Rectal smooth muscle tissue (tissue), 1 donor: Measurements from ENCODE around the gene UPF1.
A peak's percentile ranks its signal among the peaks of the same experiment; 100 is the strongest.

Experiments
- H3K27ac ChIP-seq: one replicate; pipeline ENCODE4 v1.7.0; 2013; ENCODE audit warnings: low read depth, low read length, inconsistent platforms
- H3K27me3 ChIP-seq: one replicate; pipeline ENCODE4 v1.7.0; 2013; ENCODE audit warnings: low read length; ENCODE audit not compliant: control insufficient read depth, insufficient read depth
- H3K36me3 ChIP-seq: one replicate; pipeline ENCODE4 v1.7.0; 2013; ENCODE audit warnings: low read length; ENCODE audit not compliant: control insufficient read depth, insufficient read depth
- H3K4me1 ChIP-seq: one replicate; pipeline ENCODE4 v1.7.0; 2013; ENCODE audit warnings: low read length; ENCODE audit not compliant: control insufficient read depth, insufficient read depth
- H3K4me3 ChIP-seq: one replicate; pipeline ENCODE4 v1.7.0; 2013; ENCODE audit warnings: low read length
- H3K9ac ChIP-seq: one replicate; pipeline ENCODE4 v1.7.0; 2013; ENCODE audit warnings: low read length

The UPF1 gene

DNA sequence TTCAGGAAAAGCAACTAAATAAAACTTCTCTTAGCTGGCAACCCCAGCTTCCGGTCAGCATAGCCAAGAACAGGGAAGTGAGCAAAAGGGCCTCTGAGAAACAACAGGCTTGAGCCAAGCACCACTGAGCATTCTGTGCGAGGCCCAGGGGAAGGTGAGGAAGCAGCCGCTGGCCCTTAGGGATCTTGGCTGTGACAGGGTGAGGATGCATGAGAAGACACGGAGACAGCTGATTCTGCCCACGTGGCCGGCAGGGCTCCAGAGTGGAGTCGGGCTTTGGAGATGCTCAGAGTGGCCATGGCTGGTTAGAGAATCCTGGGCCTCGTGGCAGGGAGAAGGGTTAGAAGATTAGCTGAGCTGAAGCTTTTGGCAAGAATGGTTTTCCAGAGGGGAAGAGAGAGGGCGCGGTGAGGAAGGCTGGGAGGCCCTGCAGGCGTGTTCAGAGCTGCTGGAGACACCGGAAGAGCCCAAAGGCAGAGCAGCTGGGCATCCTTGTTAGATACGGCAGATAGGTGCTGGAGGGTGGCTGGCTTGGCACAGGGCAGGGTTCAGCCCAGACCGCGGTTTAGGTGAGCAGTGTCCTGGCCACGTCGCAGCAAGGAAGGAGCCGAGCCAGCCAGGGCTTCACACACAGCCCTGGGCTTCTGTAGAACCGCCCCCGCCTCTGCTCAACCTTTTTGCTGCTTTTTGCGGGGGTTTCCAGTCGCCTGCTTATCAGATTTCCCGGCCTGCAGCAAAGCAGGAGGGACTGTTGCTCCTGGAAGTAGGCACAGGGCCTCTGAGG lies 17.3 kb downstream of the UPF1 start:
- Histone ChIP-seq H3K27ac (peak overlapping the region; percentile 60), H3K4me1 (peaks cover 11% of the 10 kb centered on the region), H3K27me3 (no peaks in the 10 kb centered on the region), H3K4me3 (no peak overlapping the region), H3K36me3 (peaks cover 29% of the 10 kb centered on the region), H3K9ac (no peak overlapping the region)

DNA sequence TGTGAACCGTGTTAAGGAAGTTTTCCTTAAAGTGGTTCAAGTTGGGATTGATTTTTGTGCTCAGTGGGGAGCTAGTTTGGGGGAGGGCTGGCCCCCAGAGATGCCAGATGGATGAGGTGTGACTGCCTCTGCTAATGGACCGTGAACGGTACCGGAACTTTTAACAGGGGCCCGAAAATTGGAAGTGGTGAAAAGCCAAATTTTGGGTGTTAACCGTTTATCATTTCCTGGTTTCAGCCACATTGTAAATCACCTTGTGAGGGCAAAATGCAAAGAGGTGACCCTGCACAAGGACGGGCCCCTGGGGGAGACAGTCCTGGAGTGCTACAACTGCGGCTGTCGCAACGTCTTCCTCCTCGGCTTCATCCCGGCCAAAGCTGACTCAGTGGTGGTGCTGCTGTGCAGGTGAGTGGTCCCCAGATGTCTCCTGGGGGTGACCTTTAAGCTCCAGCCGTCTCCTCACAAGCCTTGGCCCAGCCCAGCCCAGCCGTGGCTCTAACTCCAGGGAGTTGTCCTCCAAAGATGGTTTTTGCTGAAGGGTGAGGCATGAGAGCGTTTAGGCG lies 18.2 kb downstream of the UPF1 start:
- Histone ChIP-seq H3K27me3 (no peaks in the 10 kb centered on the region), H3K36me3 (peaks cover 37% of the 10 kb centered on the region), H3K9ac (no peak overlapping the region), H3K4me3 (no peak overlapping the region), H3K4me1 (peaks cover 11% of the 10 kb centered on the region), H3K27ac (peak overlapping the region; percentile 38)

DNA sequence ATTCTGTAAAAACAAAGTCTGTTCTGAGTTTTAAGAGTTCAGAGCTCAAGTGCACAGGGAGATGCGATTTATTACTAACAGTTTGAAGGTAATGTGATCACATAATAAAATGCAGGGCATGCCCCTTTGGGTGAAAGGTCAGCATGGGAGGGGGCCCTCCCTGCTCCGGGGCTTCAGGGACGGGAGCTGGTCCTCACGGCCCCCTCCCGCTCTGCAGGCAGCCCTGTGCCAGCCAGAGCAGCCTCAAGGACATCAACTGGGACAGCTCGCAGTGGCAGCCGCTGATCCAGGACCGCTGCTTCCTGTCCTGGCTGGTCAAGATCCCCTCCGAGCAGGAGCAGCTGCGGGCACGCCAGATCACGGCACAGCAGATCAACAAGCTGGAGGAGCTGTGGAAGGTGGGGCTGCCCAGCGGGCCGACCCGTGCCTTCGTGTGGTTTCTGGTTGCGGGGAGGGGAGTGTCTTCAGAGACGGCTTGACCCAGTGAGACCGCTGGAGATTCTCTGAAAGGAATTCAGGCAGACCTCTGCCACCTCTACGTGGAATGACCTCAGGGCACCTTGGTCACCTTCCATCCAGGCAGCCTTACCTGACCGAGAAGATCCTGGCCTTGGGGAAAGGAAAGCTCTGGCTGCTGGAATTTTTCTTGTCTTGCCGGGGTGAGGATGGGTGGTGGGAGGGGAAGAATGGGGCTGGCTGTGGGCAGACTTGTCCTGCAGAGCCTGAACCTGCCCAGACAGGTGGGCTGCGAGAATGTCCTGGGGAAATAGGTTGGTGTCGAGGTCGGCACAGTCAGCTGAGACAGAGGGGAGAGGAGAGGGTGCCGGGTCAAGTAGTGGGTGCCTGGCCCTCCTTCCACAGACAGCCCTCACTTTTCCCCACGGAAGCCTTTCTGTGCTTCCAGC lies 19.0 kb downstream of the UPF1 start:
- Histone ChIP-seq H3K27ac (no peak overlapping the region), H3K4me3 (no peak overlapping the region), H3K4me1 (peaks cover 11% of the 10 kb centered on the region), H3K27me3 (no peaks in the 10 kb centered on the region), H3K9ac (no peak overlapping the region), H3K36me3 (peaks cover 43% of the 10 kb centered on the region)

DNA sequence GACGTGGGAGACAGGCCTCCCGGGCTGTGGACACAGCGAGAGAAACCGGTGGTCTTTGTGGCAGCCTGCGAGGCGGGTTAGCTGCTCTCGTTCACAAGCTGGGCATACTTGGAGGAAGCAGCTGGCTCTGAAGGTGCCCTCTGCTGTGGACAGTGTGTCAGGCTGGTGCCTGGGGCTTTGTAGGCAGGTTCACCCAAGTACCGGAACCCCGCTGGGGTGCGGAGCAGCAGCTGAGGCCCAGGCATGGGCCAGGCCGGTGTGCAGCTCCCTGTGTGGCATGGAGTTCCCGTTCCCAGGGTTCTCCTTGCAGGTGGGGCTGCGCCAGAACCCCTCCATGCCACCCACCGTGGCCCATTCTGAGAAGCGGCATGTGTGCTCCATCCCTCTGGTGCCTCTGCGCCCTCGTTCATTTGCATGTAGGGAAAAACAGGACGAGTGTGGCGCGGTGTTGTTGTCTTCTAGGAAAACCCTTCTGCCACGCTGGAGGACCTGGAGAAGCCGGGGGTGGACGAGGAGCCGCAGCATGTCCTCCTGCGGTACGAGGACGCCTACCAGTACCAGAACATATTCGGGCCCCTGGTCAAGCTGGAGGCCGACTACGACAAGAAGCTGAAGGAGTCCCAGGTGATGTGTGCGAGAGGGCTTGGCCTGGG lies 20.0 kb downstream of the UPF1 start:
- H3K4me3 ChIP-seq, result no peak overlapping the region
- no peak overlapping the region for H3K9ac ChIP-seq
- peaks cover 11% of the 10 kb centered on the region for H3K4me1 ChIP-seq
- H3K36me3 ChIP-seq, result peaks cover 54% of the 10 kb centered on the region
- no peaks in the 10 kb centered on the region for H3K27me3 ChIP-seq
- H3K27ac ChIP-seq, result no peak overlapping the region

DNA sequence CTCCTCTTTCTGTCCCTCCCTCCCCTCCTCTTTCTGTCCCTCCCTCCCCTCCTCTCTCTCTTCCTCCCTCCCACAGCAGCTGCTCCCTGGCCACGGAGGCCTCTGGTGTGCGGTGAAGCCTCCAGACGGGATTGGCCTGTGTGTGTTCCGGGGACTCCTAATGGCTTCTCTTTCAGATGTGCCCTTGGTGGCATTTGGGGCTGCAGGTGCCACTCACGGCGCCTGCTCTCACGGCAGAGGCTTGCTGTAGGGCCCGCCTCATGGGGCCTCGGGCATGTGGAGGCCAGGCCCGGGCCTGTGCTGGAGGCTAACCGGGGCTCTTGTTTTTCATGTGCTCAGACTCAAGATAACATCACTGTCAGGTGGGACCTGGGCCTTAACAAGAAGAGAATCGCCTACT lies 20.9 kb downstream of the UPF1 start:
- Histone ChIP-seq H3K27me3 (no peaks in the 10 kb centered on the region), H3K4me1 (peaks cover 4% of the 10 kb centered on the region), H3K9ac (no peak overlapping the region), H3K4me3 (no peak overlapping the region), H3K36me3 (peaks cover 58% of the 10 kb centered on the region), H3K27ac (no peak overlapping the region)

DNA sequence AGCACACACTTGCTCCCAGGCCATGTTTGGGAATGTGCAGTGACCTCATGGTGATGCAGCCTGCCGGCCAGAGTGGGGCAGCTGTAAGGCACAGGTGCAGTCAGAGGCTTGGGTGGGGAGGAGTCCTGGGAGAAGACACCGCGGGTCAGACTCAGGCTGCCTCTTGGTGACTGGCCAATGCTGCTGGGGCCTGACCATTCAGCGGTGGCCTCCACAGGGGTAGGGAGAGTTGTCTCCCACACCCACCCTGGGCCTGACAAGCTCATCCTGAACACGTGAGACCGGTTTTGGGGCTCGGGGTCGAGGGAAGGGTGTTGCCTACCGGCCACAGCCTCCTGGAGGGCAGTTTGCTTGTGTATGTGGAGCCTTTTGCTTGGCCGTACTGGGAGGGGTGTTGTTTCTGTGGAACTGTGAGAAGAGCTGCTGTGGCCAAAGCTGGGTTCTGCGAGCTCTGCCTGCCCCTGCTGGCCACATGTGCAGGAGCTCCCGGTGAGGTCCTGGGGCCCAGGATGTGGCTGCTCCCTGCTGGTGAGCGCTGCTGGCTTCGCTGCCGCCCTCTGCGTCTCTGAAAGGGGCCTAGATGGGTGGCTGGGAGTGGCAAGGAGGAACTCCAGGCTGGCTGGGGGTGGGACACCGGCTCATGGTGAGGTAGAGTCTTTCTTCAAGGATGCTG lies 22.1 kb downstream of the UPF1 start:
- Histone ChIP-seq H3K4me3 (no peak overlapping the region), H3K9ac (no peak overlapping the region), H3K27me3 (no peaks in the 10 kb centered on the region), H3K27ac (no peak overlapping the region), H3K4me1 (peaks cover 4% of the 10 kb centered on the region), H3K36me3 (peaks cover 65% of the 10 kb centered on the region)

DNA sequence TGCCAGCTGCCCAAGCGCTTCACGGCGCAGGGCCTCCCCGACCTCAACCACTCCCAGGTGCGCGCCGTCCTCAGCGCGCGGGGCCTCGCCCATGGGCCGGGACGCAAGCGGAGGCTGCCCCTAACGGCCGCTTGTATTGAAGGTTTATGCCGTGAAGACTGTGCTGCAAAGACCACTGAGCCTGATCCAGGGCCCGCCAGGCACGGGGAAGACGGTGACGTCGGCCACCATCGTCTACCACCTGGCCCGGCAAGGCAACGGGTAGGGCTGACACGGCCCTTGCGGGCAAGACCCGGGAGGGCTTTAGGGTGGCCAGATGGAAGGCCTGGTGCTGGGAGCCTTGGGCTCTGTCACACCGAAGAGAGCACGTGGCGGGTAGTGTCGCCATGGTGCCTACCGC lies 23.2 kb downstream of the UPF1 start:
- Histone ChIP-seq H3K27ac (no peak overlapping the region), H3K27me3 (no peaks in the 10 kb centered on the region), H3K36me3 (peaks cover 74% of the 10 kb centered on the region), H3K4me1 (peaks cover 3% of the 10 kb centered on the region), H3K4me3 (no peak overlapping the region), H3K9ac (no peak overlapping the region)

DNA sequence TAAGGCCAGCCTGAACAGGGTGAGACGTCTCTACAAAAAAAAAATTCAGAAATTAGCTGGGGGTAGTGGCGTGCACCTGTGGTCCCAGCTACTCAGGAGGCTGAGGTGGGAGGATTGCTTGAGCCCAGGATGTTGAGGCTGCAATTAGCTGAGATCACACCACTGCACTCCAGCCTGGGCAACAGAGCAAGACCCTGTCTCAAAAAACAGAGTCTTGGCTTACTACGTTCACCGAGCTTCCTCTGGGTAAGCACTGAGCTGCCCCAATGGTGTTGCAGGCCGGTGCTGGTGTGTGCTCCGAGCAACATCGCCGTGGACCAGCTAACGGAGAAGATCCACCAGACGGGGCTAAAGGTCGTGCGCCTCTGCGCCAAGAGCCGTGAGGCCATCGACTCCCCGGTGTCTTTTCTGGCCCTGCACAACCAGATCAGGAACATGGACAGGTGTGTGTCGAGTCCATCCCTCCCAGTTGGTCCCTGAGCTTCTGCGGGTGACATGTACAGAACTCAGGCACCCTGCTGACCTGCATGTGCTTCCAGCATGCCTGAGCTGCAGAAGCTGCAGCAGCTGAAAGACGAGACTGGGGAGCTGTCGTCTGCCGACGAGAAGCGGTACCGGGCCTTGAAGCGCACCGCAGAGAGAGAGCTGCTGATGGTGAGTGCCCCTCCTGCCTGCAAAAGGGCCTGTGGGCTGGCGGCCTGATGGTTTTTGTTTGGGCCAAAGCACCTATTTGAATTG lies 24.1 kb downstream of the UPF1 start:
- Histone ChIP-seq H3K27me3 (no peaks in the 10 kb centered on the region), H3K4me1 (no peaks in the 10 kb centered on the region), H3K36me3 (peaks cover 81% of the 10 kb centered on the region), H3K9ac (no peak overlapping the region), H3K4me3 (no peak overlapping the region), H3K27ac (peak overlapping the region; percentile 0)

DNA sequence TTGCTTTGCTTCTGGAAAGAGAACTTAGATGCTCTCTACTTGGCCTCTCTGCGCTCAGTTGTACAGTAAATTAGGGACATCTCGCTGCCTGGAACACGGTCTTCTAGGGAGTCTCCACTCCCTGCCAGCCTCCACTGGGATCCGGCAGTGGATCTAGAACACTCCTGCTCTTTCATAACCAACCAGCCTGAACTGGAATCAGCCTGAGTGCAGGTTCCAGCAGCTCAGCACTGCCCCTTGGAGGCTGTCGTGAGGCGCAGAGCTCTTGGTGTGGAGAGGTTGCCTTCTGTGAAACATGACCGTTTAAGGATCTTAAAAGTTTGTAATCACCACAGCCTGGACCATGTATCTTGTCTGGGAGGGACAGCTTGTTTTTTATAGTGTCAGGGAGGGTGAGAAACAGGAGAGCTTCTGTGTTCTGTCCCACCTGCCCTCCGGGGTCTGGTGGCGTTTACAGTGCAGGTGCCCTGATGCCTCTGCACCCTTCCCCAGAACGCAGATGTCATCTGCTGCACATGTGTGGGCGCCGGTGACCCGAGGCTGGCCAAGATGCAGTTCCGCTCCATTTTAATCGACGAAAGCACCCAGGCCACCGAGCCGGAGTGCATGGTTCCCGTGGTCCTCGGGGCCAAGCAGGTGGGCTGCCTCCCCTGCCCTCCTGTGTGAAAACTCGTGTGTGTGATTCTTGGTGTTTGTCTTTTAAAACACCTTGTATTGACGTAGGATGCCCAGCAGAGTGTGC lies 24.8 kb downstream of the UPF1 start:
- Histone ChIP-seq H3K9ac (no peak overlapping the region), H3K27me3 (no peaks in the 10 kb centered on the region), H3K27ac (no peak overlapping the region), H3K36me3 (peaks cover 82% of the 10 kb centered on the region), H3K4me1 (no peaks in the 10 kb centered on the region), H3K4me3 (no peak overlapping the region)

DNA sequence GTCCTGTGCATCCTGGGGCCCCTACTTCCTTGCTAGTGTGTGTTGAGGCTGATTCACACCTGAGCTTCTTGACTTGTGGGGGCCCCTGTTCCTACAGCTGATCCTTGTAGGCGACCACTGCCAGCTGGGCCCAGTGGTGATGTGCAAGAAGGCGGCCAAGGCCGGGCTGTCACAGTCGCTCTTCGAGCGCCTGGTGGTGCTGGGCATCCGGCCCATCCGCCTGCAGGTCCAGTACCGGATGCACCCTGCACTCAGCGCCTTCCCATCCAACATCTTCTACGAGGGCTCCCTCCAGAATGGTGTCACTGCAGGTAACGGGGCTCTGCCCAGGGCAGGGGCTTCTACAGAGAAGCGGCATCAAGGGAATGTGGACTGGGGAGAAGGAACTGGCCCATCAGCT lies 25.5 kb downstream of the UPF1 start:
- Histone ChIP-seq H3K4me1 (no peaks in the 10 kb centered on the region), H3K4me3 (no peak overlapping the region), H3K27ac (no peak overlapping the region), H3K27me3 (no peaks in the 10 kb centered on the region), H3K36me3 (peaks cover 80% of the 10 kb centered on the region), H3K9ac (no peak overlapping the region)
